ENCODE results near the gene DYRK3. TPM values are rescaled to one million over a fixed set of nuclear protein-coding genes. Genes with fewer than 3 reads are reported as not detected.
A peak's percentile ranks its signal among the peaks of the same experiment; 100 is the strongest.

The DYRK3 gene
- total RNA-seq, 2 donors from 2014 or later: 2.6 to 9.7 TPM

DNA sequence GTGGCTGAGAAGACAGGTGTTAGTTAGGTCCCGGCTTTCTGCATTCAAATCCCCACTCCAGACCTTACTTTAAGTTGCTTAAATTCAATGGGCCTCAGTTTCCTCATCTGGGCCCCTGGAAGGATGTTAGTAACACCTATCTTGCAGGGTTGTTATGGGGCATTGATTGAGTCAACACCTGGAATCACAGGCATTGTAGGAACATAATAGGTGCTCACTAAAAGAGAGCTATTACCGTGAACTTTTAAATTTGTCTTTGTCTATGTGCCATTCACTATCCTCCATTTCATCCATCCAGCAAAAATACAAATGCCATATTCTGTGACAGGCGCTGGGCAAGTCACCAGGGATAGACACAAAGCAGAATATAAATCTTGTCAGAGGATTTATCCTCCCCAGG, 38.9 kb downstream of the DYRK3 start:
- TF ChIP-seq, protein P1, sequence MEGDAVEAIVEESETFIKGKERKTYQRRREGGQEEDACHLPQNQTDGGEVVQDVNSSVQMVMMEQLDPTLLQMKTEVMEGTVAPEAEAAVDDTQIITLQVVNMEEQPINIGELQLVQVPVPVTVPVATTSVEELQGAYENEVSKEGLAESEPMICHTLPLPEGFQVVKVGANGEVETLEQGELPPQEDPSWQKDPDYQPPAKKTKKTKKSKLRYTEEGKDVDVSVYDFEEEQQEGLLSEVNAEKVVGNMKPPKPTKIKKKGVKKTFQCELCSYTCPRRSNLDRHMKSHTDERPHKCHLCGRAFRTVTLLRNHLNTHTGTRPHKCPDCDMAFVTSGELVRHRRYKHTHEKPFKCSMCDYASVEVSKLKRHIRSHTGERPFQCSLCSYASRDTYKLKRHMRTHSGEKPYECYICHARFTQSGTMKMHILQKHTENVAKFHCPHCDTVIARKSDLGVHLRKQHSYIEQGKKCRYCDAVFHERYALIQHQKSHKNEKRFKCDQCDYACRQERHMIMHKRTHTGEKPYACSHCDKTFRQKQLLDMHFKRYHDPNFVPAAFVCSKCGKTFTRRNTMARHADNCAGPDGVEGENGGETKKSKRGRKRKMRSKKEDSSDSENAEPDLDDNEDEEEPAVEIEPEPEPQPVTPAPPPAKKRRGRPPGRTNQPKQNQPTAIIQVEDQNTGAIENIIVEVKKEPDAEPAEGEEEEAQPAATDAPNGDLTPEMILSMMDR (IDR thresholded peaks at IDR 0.05): no peak
- TF ChIP-seq POLR2AphosphoS5 (IDR thresholded peaks at IDR 0.05): no peak
- no peak for TF ChIP-seq POLR2A (IDR thresholded peaks at IDR 0.05)
- intact Hi-C loops (cut with DNase I): no loop called here
- H3K27ac ChIP-seq: peak overlapping the region; percentile 52 to 81
- no peaks in the 10 kb centered on the region for H3K9me3 ChIP-seq
- 83% methylated on average over 3 of the region's 3 CpGs for WGBS
- H3K36me3 ChIP-seq: no peaks in the 10 kb centered on the region
- H3K4me3 ChIP-seq: no peak overlapping the region
- H3K27me3 ChIP-seq (replicated peaks; ENCODE audit: insufficient read depth): peaks cover 2% of the 10 kb centered on the region
- H3K4me1 ChIP-seq (replicated peaks): no peaks in the 10 kb centered on the region
- DNase-seq (ENCODE audit: low spot score): no peak

DNA sequence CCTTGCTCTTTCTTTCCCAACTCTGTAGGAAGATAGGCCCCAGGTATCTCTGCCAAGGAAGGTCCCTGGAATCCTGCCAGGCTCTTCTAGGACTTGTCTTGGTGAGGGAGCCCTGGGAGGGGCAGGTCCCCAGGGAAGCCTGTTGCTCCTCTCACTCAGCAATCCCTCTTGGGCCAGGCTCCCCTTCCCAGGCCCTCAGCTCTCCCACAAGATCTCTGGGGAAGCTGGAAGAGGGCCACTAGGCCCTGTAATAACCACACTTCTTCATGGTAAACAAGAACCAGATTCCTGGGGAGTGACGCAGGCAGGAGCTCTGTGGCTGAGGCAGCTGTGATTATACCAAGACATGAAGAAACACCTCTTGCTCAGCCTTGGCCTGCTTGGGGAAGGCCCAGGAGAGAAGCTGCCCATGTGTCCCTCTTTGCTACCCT, 39.4 kb downstream of the DYRK3 start:
- H3K9me3 ChIP-seq: no peaks in the 10 kb centered on the region
- intact Hi-C loops (cut with DNase I): no loop called here
- TF ChIP-seq, protein P1 (IDR thresholded peaks at IDR 0.05): no peak
- TF ChIP-seq POLR2AphosphoS5 (IDR thresholded peaks at IDR 0.05): peak; percentile 89
- 47% methylated on average over 1 of the region's 1 CpG for WGBS
- peak overlapping the region; percentile 52 to 81 for H3K27ac ChIP-seq
- no peaks in the 10 kb centered on the region for H3K4me1 ChIP-seq (replicated peaks)
- peak; percentile 89 for DNase-seq (ENCODE audit: low spot score)
- H3K4me3 ChIP-seq: no peak overlapping the region
- no peaks in the 10 kb centered on the region for H3K27me3 ChIP-seq (replicated peaks; ENCODE audit: insufficient read depth)
- no peaks in the 10 kb centered on the region for H3K36me3 ChIP-seq

DNA sequence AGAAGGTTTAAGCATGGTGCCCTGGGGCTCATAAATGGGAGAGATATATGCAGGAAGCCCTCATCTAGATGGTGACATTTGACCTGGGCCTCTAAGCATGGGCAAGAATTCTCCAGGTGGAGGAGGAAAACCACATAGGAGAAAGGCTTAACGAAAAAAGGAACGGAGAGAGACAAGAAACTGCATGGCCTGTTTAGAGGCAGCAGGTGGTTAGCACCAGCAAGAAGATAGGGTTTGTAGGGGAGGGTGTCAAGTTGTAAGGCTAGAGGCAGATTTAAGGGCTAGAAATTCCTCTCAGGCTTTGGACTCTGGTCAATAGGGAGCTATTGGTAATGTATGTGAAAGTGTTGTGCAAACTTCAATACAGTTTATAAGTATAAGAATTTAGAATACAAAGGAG, 41.2 kb downstream of the DYRK3 start:
- Histone ChIP-seq H3K36me3 (no peaks in the 10 kb centered on the region), H3K4me3 (no peak overlapping the region), H3K27me3 (replicated peaks; ENCODE audit: insufficient read depth) (no peaks in the 10 kb centered on the region), H3K4me1 (replicated peaks) (no peaks in the 10 kb centered on the region), H3K9me3 (no peaks in the 10 kb centered on the region), H3K27ac (no peak overlapping the region)
- intact Hi-C loops (cut with DNase I): no loop called here
- no peak for TF ChIP-seq POLR2AphosphoS5 (IDR thresholded peaks at IDR 0.05)
- no peak for TF ChIP-seq POLR2A (IDR thresholded peaks at IDR 0.05)
- TF ChIP-seq, protein P1 (IDR thresholded peaks at IDR 0.05): no peak
- WGBS: 90% methylated on average over 2 of the region's 2 CpGs
- no peak for DNase-seq (ENCODE audit: low spot score)

DNA sequence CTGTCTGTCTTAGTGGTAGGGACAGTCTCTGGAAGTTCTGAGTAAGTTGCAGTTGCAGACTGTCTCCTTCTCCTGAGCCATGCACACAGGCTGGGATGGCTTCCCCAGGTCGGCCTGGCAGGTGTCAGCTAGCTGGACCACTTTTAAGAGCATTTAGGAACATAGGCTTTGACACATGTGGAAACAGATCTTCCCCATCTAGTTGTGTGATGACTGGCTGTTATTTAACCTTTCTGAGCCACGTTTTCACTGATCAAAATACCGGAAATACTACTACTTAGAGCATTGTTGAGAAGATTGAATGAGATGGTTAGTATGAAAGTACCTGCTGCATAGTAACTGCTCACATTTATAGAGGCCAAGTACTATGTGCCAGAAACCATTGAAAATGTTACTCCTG, 43.2 kb downstream of the DYRK3 start:
- TF ChIP-seq, protein P1 (IDR thresholded peaks at IDR 0.05): no peak
- TF ChIP-seq POLR2AphosphoS5 (IDR thresholded peaks at IDR 0.05): no peak
- no peak for TF ChIP-seq POLR2A (IDR thresholded peaks at IDR 0.05)
- no peaks in the 10 kb centered on the region for H3K9me3 ChIP-seq
- WGBS: 76% methylated on average over 3 of the region's 3 CpGs
- no peak overlapping the region for H3K4me3 ChIP-seq
- intact Hi-C loops (cut with DNase I): no loop called here
- H3K4me1 ChIP-seq (replicated peaks): no peaks in the 10 kb centered on the region
- H3K27ac ChIP-seq: no peak overlapping the region
- H3K36me3 ChIP-seq: no peaks in the 10 kb centered on the region
- DNase-seq (ENCODE audit: low spot score): no peak
- H3K27me3 ChIP-seq (replicated peaks; ENCODE audit: insufficient read depth): no peaks in the 10 kb centered on the region

DNA sequence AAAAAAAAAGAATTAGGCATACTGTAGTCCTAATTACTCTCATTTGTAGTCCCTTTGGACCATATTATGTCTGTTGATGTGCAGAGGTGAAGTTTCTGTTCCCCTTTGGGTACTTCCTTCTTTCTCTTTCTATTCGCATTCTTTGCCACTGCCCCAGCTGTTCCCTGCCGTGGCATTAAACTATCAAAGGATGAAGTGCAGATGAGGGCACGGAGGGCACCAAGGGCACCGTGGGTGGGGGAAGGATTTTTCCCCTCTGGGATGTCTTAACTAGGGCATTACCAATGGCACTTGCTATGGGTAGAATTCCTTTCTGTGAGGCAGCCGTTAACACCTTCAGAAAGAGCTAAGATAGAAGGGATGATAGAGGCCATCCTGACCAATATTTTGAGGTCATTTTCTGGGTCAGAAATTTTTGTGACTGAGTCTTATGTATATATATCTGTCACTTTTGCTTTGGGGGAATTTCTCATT, 44.4 kb downstream of the DYRK3 start:
- Histone ChIP-seq H3K4me3 (no peak overlapping the region), H3K4me1 (replicated peaks) (no peaks in the 10 kb centered on the region), H3K36me3 (no peaks in the 10 kb centered on the region), H3K27ac (no peak overlapping the region), H3K27me3 (replicated peaks; ENCODE audit: insufficient read depth) (no peaks in the 10 kb centered on the region), H3K9me3 (no peaks in the 10 kb centered on the region)
- intact Hi-C loops (cut with DNase I): no loop called here
- 64% methylated on average over 5 of the region's 5 CpGs for WGBS
- TF ChIP-seq, protein P1 (IDR thresholded peaks at IDR 0.05): no peak
- DNase-seq (ENCODE audit: low spot score): no peak
